Fibroblast of lung (primary cell): ENCODE measurements around the gene PTP4A2.

Source experiments
- CTCF ChIP-seq, 2 donors: IDR thresholded peaks in 1 of 2; conservative IDR thresholded peaks in 1 of 2; 1 replicate in 1 of 2; 2 replicates in 1 of 2; pipeline ENCODE4 v1.5.1; 2011 to 2012; ENCODE audit warnings: low read length in 2 of 2, control low read depth in 1 of 2, inconsistent platforms in 1 of 2, low read depth in 1 of 2, mild to moderate bottlenecking in 1 of 2
- EZH2 ChIP-seq: IDR thresholded peaks from 2 replicates; pipeline ENCODE4 v1.5.1; 2012; ENCODE audit warnings: low read length, control low read depth, mild to moderate bottlenecking; ENCODE audit errors: missing control alignments

- TF ChIP-seq CTCF (conservative IDR thresholded peaks at IDR 0.05 in 1 of 2, IDR thresholded peaks at IDR 0.05 in 1 of 2; ENCODE audit: low read depth in 1 of 2, low read length in 2 of 2) (no peak), EZH2 (no peak)
Observed at GRCh38 chr1:31952825-31953220, 14.7 kb upstream of the PTP4A2 start.
